HG03565 (cell line): ENCODE results near the gene KYNU.
"Not testable (repeated sequence)": the region's sequence is repeated elsewhere in the genome, so short reads cannot be mapped to it uniquely, and the experiment has no call there.

Experiments used
- ATAC-seq: cut with Tn5 transposase; IDR thresholded peaks from one replicate; pipeline ENCODE4 v1.9.1; 2021; ENCODE audit warnings: mild to moderate bottlenecking, moderate library complexity; ENCODE audit not compliant: unreplicated experiment

Gene KYNU

GRCh38 chr2:142877216-142877838 lies at the start of gene KYNU:
KYNU (plus strand) TSS chr2:142877664; CDS start chr2:142885368, 7,704 bp downstream.
- ATAC-seq: peak; percentile 51

- ATAC-seq: no peak
Measured at GRCh38 chr2:142834021-142834420, 43.4 kb upstream of the KYNU start.

GRCh38 chr2:142840436-142840835 lies 37.0 kb upstream of the KYNU start:
- ATAC-seq: no peak

GRCh38 chr2:142841788-142842187 lies 35.7 kb upstream of the KYNU start:
- ATAC-seq: no peak

GRCh38 chr2:142842369-142842768 lies 35.1 kb upstream of the KYNU start:
- no peak for ATAC-seq

GRCh38 chr2:142843731-142844130 lies 33.7 kb upstream of the KYNU start:
- no peak for ATAC-seq

- ATAC-seq: no peak
Measured at GRCh38 chr2:142848023-142848606, 29.3 kb upstream of the KYNU start.

GRCh38 chr2:142849820-142850219 lies 27.6 kb upstream of the KYNU start:
- ATAC-seq: no peak

GRCh38 chr2:142853912-142854311 lies 23.6 kb upstream of the KYNU start:
- no peak for ATAC-seq

GRCh38 chr2:142857256-142858164 lies 20.0 kb upstream of the KYNU start:
- no peak for ATAC-seq

- no peak for ATAC-seq
Measured at GRCh38 chr2:142858961-142859360, 18.5 kb upstream of the KYNU start.

GRCh38 chr2:142862299-142862698 lies 15.2 kb upstream of the KYNU start:
- ATAC-seq: no peak

GRCh38 chr2:142862847-142863246 lies 14.6 kb upstream of the KYNU start:
- ATAC-seq: no peak

GRCh38 chr2:142863485-142863961 lies 13.9 kb upstream of the KYNU start:
- no peak for ATAC-seq

- ATAC-seq: not testable (repeated sequence)
Measured at GRCh38 chr2:142864605-142865004, 12.9 kb upstream of the KYNU start.

- peak; percentile 93 for ATAC-seq
Measured at GRCh38 chr2:142865924-142866323, 11.5 kb upstream of the KYNU start.

- ATAC-seq: no peak
Measured at GRCh38 chr2:142866426-142866825, 11.0 kb upstream of the KYNU start.

GRCh38 chr2:142867136-142867535 lies 10.3 kb upstream of the KYNU start:
- ATAC-seq: no peak

GRCh38 chr2:142868229-142868762 lies 9.2 kb upstream of the KYNU start:
- ATAC-seq: peak; percentile 20

- ATAC-seq: not testable (repeated sequence)
Measured at GRCh38 chr2:142869065-142869460, 8.4 kb upstream of the KYNU start.

- no peak for ATAC-seq
Measured at GRCh38 chr2:142869461-142870106, 7.9 kb upstream of the KYNU start.
